T-cell (primary cell): ENCODE measurements around the gene HEMK1. TPM values are rescaled to one million over a fixed set of nuclear protein-coding genes. Genes with fewer than 3 reads are reported as not detected.

Source experiments
- ATAC-seq, 4 experiments: fragments of 200-7000 bp in 3 of 4; fragments of 150-1000 bp in 1 of 4; cut with Tn5 transposase; replicated peaks in 1 of 4; 1 replicate in 3 of 4; 2 replicates in 1 of 4; pipeline ENCODE4 v1.10.0; 2021; ENCODE audit warnings: moderate library complexity in 3 of 4, mild to moderate bottlenecking in 2 of 4, moderate number of reproducible peaks in 1 of 4
- CTCF ChIA-PET, 2 donors: fragments of 300-600 bp; sonication (Branson Sonifier 250); formaldehyde crosslinking; loops; one replicate each; lab custom pipeline; 2022; ENCODE audit warnings: antibody characterized with exemption in 2 of 2; lab: Charles Lee
- POLR2A ChIA-PET, 2 donors: fragments of 300-600 bp; sonication (Branson Sonifier 250); formaldehyde crosslinking; loops; one replicate each; lab custom pipeline; 2022; ENCODE audit warnings: antibody characterized with exemption in 2 of 2; lab: Charles Lee
- DNase-seq, 35 experiments: peaks; one replicate each; pipeline versions ENCODE4 v3.0.0 to v3.0.0-alpha.2; 2013 to 2023
- H3K27ac ChIP-seq: one replicate; pipeline ENCODE4 v1.5.1; 2013; ENCODE audit warnings: low read length
- H3K27me3 ChIP-seq, 2 experiments: replicated peaks in 1 of 2; 1 replicate in 1 of 2; 2 replicates in 1 of 2; pipeline versions ENCODE4 v1.6.1 to v1.7.0; 2013; ENCODE audit warnings: low read length in 1 of 2, mixed read lengths in 1 of 2; ENCODE audit not compliant: control insufficient read depth in 2 of 2, insufficient read depth in 2 of 2; ENCODE audit errors: extremely low read depth in 1 of 2
- H3K36me3 ChIP-seq, 2 donors: 1 replicate in 1 of 2; 2 replicates in 1 of 2; pipeline versions ENCODE4 v1.6.1 to v1.7.0; 2013; ENCODE audit warnings: low read length in 1 of 2; ENCODE audit not compliant: control insufficient read depth in 2 of 2, insufficient read depth in 1 of 2; ENCODE audit errors: extremely low read depth in 1 of 2
- H3K4me1 ChIP-seq, 2 experiments: 1 replicate in 1 of 2; 2 replicates in 1 of 2; pipeline versions ENCODE4 v1.6.1 to v1.7.0; 2013; ENCODE audit warnings: low read length in 2 of 2, mixed read lengths in 1 of 2; ENCODE audit not compliant: insufficient read depth in 2 of 2, control insufficient read depth in 1 of 2; ENCODE audit errors: extremely low read depth in 1 of 2
- H3K4me3 ChIP-seq, 2 donors: 1 replicate in 1 of 2; 2 replicates in 1 of 2; pipeline versions ENCODE4 v1.5.1 to v1.7.0; 2013; ENCODE audit warnings: mild to moderate bottlenecking in 2 of 2, low read length in 1 of 2, moderate library complexity in 1 of 2; ENCODE audit not compliant: control insufficient read depth in 1 of 2; ENCODE audit errors: extremely low read depth in 1 of 2
- H3K9me3 ChIP-seq: 2 replicates; pipeline ENCODE4 v1.7.0; 2013
- H3K27ac Mint-ChIP-seq, 2 donors: one replicate each; pipeline ENCODE4 v1.8.0; 2020 to 2021; ENCODE audit warnings: mild to moderate bottlenecking in 2 of 2, mixed read lengths in 2 of 2
- H3K27me3 Mint-ChIP-seq, 2 donors: one replicate each; pipeline ENCODE4 v1.8.0; 2021 to 2022; ENCODE audit warnings: mixed read lengths in 2 of 2
- H3K36me3 Mint-ChIP-seq: one replicate; pipeline ENCODE4 v1.8.0; 2021; ENCODE audit warnings: mixed read lengths
- H3K4me1 Mint-ChIP-seq, 3 donors: one replicate each; pipeline ENCODE4 v1.8.0; 2020 to 2022; ENCODE audit warnings: mixed read lengths in 3 of 3, mild to moderate bottlenecking in 1 of 3
- H3K4me3 Mint-ChIP-seq, 3 donors: one replicate each; pipeline ENCODE4 v1.8.0; 2020 to 2022; ENCODE audit warnings: mild to moderate bottlenecking in 3 of 3, mixed read lengths in 3 of 3, moderate library complexity in 3 of 3
- H3K9me3 Mint-ChIP-seq, 3 donors: one replicate each; pipeline ENCODE4 v1.8.0; 2020 to 2022; ENCODE audit warnings: mixed read lengths in 3 of 3
- WGBS: methylation state at CpG from one replicate; pipeline ENCODE4 v1.1.5; 2013; ENCODE audit warnings: missing lambda C conversion rate; ENCODE audit not compliant: insufficient coverage; 5-methylcytosine and 5-hydroxymethylcytosine counted together
- total RNA-seq, 35 experiments: library from RNA in 6 of 35; stranded (reverse) in 6 of 35; fragments of 120-200 nt in 1 of 35; gene quantifications; one replicate each; pipeline versions ENCODE4 v1.2.1 to v1.2.4 and lab custom pipeline; 2013 to 2026

Gene HEMK1
- total RNA-seq, 5 donors from 2014 or later (not counting 1 experiment from before 2014, with no cell fraction given), result 35.5 to 66.6 (median 42.0) TPM

DNA sequence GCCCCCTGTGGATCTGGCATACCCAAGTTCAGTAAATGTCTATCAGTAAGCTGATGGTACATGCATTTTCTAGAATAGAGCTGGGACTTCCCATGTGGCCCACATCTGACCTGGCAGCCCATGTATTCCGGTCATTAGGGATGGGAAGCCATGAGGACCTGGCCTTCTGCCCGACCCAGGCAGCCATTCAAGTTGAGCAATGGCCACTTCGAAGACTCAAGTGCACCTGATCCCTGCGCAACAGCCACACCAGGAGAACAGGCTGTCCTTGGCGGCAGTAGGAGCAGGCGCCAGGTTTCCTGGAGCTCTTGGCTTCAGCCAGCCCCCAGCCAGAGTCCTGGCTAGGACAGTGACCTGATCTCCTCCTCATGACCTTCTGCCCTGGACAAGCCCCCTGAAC, 14.6 kb downstream of the HEMK1 start:
- CTCF ChIA-PET, result no interaction called here
- Mint-ChIP-seq H3K9me3 (no peaks in the 10 kb centered on the region), H3K27ac (peak overlapping the region; percentile 56 to 59), H3K4me3 (no peak overlapping the region), H3K27me3 (no peaks in the 10 kb centered on the region), H3K4me1 (peaks cover 37 to 63% (median 62%) of the 10 kb centered on the region in 3 donors), H3K36me3 (peaks cover 24% of the 10 kb centered on the region)
- H3K4me1 ChIP-seq, result peaks cover 8 to 70% of the 10 kb centered on the region in 2 experiments
- no peak for ATAC-seq
- no peak for DNase-seq
- H3K36me3 ChIP-seq, result peaks cover 4 to 48% of the 10 kb centered on the region in 2 donors
- H3K27me3 ChIP-seq, result no peaks in the 10 kb centered on the region
- no peak overlapping the region for H3K27ac ChIP-seq
- no peak overlapping the region for H3K4me3 ChIP-seq
- WGBS, result 97% methylated on average over 6 of the region's 6 CpGs
- H3K9me3 ChIP-seq, result no peaks in the 10 kb centered on the region
- POLR2A ChIA-PET, result no interaction called here

DNA sequence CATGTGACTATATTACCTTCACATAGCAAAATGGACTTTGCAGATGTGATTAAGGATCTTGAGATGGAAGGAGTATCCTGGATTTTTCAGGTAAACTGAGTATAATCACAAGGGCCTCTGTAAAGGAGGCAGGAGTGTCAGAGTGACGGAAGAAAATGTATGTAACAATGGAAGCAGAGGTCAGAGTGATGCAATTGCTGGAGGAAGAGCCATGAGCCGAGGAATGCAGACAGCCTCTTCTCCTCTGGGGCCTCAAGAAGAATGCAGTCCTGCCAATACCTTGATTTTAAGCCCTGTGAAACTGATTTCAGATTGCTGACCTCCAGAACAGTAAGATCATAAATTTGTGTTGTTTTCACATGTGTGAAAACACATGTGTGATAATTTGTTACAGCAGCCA, 15.1 kb downstream of the HEMK1 start:
- Histone ChIP-seq H3K36me3 (peaks cover 1 to 43% of the 10 kb centered on the region in 2 donors), H3K27me3 (no peaks in the 10 kb centered on the region), H3K4me1 (peaks cover 10 to 74% of the 10 kb centered on the region in 2 experiments), H3K9me3 (no peaks in the 10 kb centered on the region), H3K4me3 (no peak overlapping the region), H3K27ac (no peak overlapping the region)
- H3K36me3 Mint-ChIP-seq, result peaks cover 22% of the 10 kb centered on the region
- 100% methylated on average over 2 of the region's 2 CpGs for WGBS
- no peak overlapping the region for H3K4me3 Mint-ChIP-seq
- DNase-seq (no peak), ATAC-seq (no peak)
- H3K4me1 Mint-ChIP-seq, result peaks cover 42 to 68% (median 65%) of the 10 kb centered on the region in 3 donors
- H3K9me3 Mint-ChIP-seq, result no peaks in the 10 kb centered on the region
- CTCF ChIA-PET, result no interaction called here
- no peaks in the 10 kb centered on the region for H3K27me3 Mint-ChIP-seq
- POLR2A ChIA-PET, result no interaction called here
- H3K27ac Mint-ChIP-seq, result peak overlapping the region; percentile 47 to 53

DNA sequence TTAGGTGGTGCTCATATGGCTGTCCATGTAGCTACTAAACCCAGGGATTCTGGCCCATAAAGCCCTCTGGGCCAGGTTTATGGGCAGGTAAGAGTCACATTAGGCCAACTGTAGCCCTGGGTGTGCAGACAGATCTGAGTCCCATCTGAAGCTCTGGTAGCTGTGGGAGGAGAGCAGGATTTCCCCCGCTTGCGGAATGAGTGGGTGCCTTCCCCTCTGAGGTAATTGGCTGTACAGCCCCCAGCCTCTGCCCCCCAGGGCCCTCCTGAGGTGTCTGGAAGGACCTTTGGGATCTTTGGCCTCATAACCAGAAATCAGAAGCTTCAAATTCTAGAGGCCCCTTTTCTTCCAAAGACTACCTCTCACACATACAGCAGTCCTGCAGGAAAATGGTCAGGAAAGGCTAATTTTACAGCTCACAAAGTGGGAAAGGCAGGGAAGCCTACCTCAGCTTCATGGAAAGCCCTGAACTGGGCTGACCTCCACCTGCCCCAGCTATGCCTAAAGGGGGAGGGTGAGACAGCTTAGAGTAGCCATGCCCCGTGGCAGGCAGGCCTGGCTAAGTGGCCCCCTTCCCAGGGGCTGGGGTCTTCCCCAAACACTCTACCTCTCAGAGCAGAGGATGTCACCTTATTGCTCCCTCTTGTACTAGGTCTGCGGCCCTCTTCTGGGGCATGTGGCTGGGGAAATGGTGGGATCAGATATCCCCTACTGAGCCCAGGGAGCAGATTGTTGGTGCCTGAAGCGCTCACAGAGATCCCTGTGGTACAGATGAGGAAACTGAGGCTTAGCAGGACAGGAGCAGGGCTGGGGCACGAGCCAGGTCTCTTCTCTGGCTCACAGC, 16.8 kb downstream of the HEMK1 start:
- peaks cover 12 to 74% of the 10 kb centered on the region in 2 experiments for H3K4me1 ChIP-seq
- DNase-seq, result no peak
- ChIA-PET CTCF (interaction anchor here in 1 of 2 donors (1.1 to 1.3 kb wide), 2 partner anchors 14 to 27 kb away, joined by 3 read pairs; no protein-coding TSS in a partner anchor), POLR2A (no interaction called here)
- Mint-ChIP-seq H3K27me3 (no peaks in the 10 kb centered on the region), H3K27ac (peak overlapping the region; percentile 55 to 88), H3K36me3 (peaks cover 19% of the 10 kb centered on the region), H3K9me3 (no peaks in the 10 kb centered on the region), H3K4me1 (peaks cover 50 to 72% (median 70%) of the 10 kb centered on the region in 3 donors), H3K4me3 (no peak overlapping the region)
- peaks cover 0 to 27% of the 10 kb centered on the region in 2 donors for H3K36me3 ChIP-seq
- WGBS, result 100% methylated on average over 2 of the region's 6 CpGs
- no peak overlapping the region for H3K4me3 ChIP-seq
- no peak for ATAC-seq
- H3K9me3 ChIP-seq, result no peaks in the 10 kb centered on the region
- peak overlapping the region; percentile 14 for H3K27ac ChIP-seq
- no peaks in the 10 kb centered on the region for H3K27me3 ChIP-seq

DNA sequence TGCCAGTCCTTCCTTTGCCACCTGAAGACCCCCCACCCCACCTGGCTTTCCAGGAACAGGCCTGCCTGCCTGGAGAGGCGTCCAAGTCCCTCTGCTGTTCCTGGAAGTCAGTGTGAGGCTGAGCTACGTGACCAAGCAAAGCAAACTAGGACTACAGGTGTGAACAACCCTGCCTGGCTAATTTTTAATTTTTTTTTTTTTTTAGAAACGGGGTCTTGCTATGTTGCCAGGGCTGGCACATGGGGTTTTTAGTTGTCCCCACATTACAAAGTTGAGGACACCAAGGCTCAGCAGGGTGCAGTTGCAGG, 17.4 kb downstream of the HEMK1 start:
- Mint-ChIP-seq H3K9me3 (no peaks in the 10 kb centered on the region), H3K36me3 (peaks cover 14% of the 10 kb centered on the region), H3K27me3 (no peaks in the 10 kb centered on the region), H3K4me1 (peaks cover 47 to 72% (median 70%) of the 10 kb centered on the region in 3 donors), H3K4me3 (no peak overlapping the region), H3K27ac (peak overlapping the region; percentile 88 to 93)
- ATAC-seq (no peak), DNase-seq (no peak)
- no peaks in the 10 kb centered on the region for H3K9me3 ChIP-seq
- 63% methylated on average over 1 of the region's 3 CpGs for WGBS
- peaks cover 0 to 23% of the 10 kb centered on the region in 2 donors for H3K36me3 ChIP-seq
- peaks cover 14 to 74% of the 10 kb centered on the region in 2 experiments for H3K4me1 ChIP-seq
- ChIA-PET POLR2A (no interaction called here), CTCF (interaction anchor here (0.8 to 1.1 kb wide), 2 partner anchors 16 to 26 kb away, joined by 3 read pairs; no protein-coding TSS in a partner anchor)
- no peak overlapping the region for H3K4me3 ChIP-seq
- no peaks in the 10 kb centered on the region for H3K27me3 ChIP-seq
- H3K27ac ChIP-seq, result no peak overlapping the region

DNA sequence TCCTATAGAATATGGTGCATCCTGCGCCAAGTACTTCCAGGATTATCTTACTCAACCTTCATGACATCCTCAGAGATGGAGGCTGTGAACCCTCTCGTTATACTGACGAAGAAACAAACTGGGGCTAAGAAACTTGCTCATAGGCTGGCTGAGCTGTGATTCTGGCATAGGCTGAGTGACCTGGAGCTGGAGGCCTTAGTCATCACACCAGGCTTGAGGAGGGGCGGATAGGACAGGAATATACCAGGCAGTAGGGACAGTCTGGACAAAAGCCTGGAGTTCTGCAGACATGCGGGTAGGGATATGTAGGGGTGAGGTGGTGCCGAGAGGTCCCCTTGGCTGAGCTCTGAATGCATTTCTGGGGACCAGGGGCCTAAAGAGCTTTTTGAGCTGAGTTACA, 18.1 kb downstream of the HEMK1 start:
- Histone ChIP-seq H3K9me3 (no peaks in the 10 kb centered on the region), H3K36me3 (peaks cover 0 to 17% of the 10 kb centered on the region in 2 donors), H3K4me1 (peaks cover 16 to 76% of the 10 kb centered on the region in 2 experiments), H3K27me3 (no peaks in the 10 kb centered on the region), H3K27ac (no peak overlapping the region), H3K4me3 (no peak overlapping the region)
- H3K4me3 Mint-ChIP-seq, result peak overlapping the region in 1 of 3 donors; percentile 28
- peaks cover 13% of the 10 kb centered on the region for H3K36me3 Mint-ChIP-seq
- DNase-seq, result no peak
- H3K27me3 Mint-ChIP-seq, result no peaks in the 10 kb centered on the region
- ChIA-PET POLR2A (no interaction called here), CTCF (interaction anchor here (0.8 to 4.6 kb wide), 2 partner anchors 16 kb away, joined by 3 to 40 read pairs; partner anchors contain the start of gene HEMK1 (in 1 of the 2))
- H3K4me1 Mint-ChIP-seq, result peaks cover 46 to 72% (median 70%) of the 10 kb centered on the region in 3 donors
- 91% methylated on average over 3 of the region's 6 CpGs for WGBS
- no peak for ATAC-seq
- peak overlapping the region; percentile 88 to 93 for H3K27ac Mint-ChIP-seq
- H3K9me3 Mint-ChIP-seq, result no peaks in the 10 kb centered on the region
